HepG2 (cell line): Measurements from ENCODE around the gene CTXN1. TPM values are rescaled to one million over a fixed set of nuclear protein-coding genes. Genes with fewer than 3 reads are reported as not detected.

Experiments used
- ATM ChIP-seq: fragments of 450-650 bp; IDR thresholded peaks from 2 replicates; pipeline ENCODE4 v1.7.1; 2017; ENCODE audit warnings: mild to moderate bottlenecking, borderline replicate concordance
- FOSL1 ChIP-seq: sonication (generic); formaldehyde crosslinking; IDR thresholded peaks from 2 replicates; pipeline ENCODE4 v1.9.0; 2021; ENCODE audit warnings: missing genetic modification reagents, borderline replicate concordance
- FOXJ3 ChIP-seq: sonication (generic); formaldehyde crosslinking; IDR thresholded peaks from 2 replicates; pipeline ENCODE4 v1.4.0; 2020; ENCODE audit warnings: missing genetic modification reagents, mild to moderate bottlenecking, borderline replicate concordance
- HOXA7 ChIP-seq: sonication (generic); formaldehyde crosslinking; IDR thresholded peaks from 2 replicates; pipeline ENCODE4 v1.8.1; 2022; ENCODE audit warnings: mild to moderate bottlenecking, missing genetic modification reagents, moderate library complexity
- IRF2 ChIP-seq: IDR thresholded peaks from 2 replicates; pipeline ENCODE4 v1.6.1; 2018; ENCODE audit warnings: missing genetic modification reagents, missing compliant biosample characterization
- LCORL ChIP-seq, 2 experiments: fragments of 450-650 bp in 1 of 2; sonication (generic) in 1 of 2; formaldehyde crosslinking in 1 of 2; IDR thresholded peaks; 2 replicates each; pipeline versions ENCODE4 v1.5.0 to v1.6.1; 2017 to 2020; ENCODE audit warnings: antibody characterized with exemption in 1 of 2, missing genetic modification reagents in 1 of 2
- MED8 ChIP-seq: sonication (generic); formaldehyde crosslinking; IDR thresholded peaks from 2 replicates; pipeline ENCODE4 v1.8.1; 2023; ENCODE audit warnings: mild to moderate bottlenecking, missing genetic modification reagents; ENCODE audit not compliant: insufficient replicate concordance
- RXRB ChIP-seq: IDR thresholded peaks from 2 replicates; pipeline ENCODE4 v1.6.1; 2016; ENCODE audit warnings: borderline replicate concordance, missing genetic modification reagents, missing compliant biosample characterization
- ZFP36 ChIP-seq: fragments of 150-350 bp; IDR thresholded peaks from 2 replicates; pipeline ENCODE4 v1.6.1; 2018; ENCODE audit warnings: borderline replicate concordance, low read length, low read depth; ENCODE audit not compliant: partially characterized antibody
- ZFYVE20 ChIP-seq: sonication (generic); formaldehyde crosslinking; IDR thresholded peaks from 2 replicates; pipeline ENCODE4 v1.8.0; 2023; ENCODE audit warnings: low read depth, mild to moderate bottlenecking, moderate library complexity, missing genetic modification reagents, borderline replicate concordance
- ZNF34 ChIP-seq: sonication (generic); formaldehyde crosslinking; IDR thresholded peaks from 2 replicates; pipeline ENCODE4 v1.4.0; 2020; ENCODE audit warnings: mild to moderate bottlenecking, missing genetic modification reagents, borderline replicate concordance
- ZNF552 ChIP-seq: sonication (generic); formaldehyde crosslinking; IDR thresholded peaks from 2 replicates; pipeline ENCODE4 v1.9.0; 2022; ENCODE audit warnings: missing genetic modification reagents, mild to moderate bottlenecking, borderline replicate concordance
- ZNF572 ChIP-seq: sonication (generic); formaldehyde crosslinking; IDR thresholded peaks from 2 replicates; pipeline ENCODE4 v1.5.1; 2020; ENCODE audit warnings: mild to moderate bottlenecking, missing genetic modification reagents
- ZNF746 ChIP-seq: sonication (generic); formaldehyde crosslinking; IDR thresholded peaks from 2 replicates; pipeline ENCODE4 v1.8.0; 2022; ENCODE audit warnings: mild to moderate bottlenecking, missing genetic modification reagents
- polyA plus RNA-seq, 8 experiments: library from polyadenylated mRNA; depleted of rRNA in 3 of 8; stranded (reverse) in 7 of 8; unstranded in 1 of 8; fragments of >200 nt; fragmentation: Illumina TruSeq in 4 of 8; extraction: Trizol in 4 of 8; gene quantifications; 2 replicates each; pipeline versions ENCODE4 v1.2.1 to v1.2.3, GENCODE V29; 2011 to 2016; ENCODE audit warnings: low read depth in 4 of 8, missing spikeins in 1 of 8, mixed read lengths in 1 of 8; ENCODE audit not compliant: insufficient read depth in 1 of 8
- total RNA-seq, 5 experiments: library from RNA; depleted of rRNA; stranded (reverse); fragments of >200 nt; fragmentation: Illumina TruSeq; extraction: Trizol; gene quantifications; 2 replicates each; pipeline ENCODE4 v1.2.3, GENCODE V29; 2016; ENCODE audit warnings: low read depth in 1 of 5
- TF ChIP-seq, protein P1 (sequence below): sonication (generic); formaldehyde crosslinking; IDR thresholded peaks from 2 replicates; pipeline ENCODE4 v1.4.0; 2020; ENCODE audit warnings: mild to moderate bottlenecking, missing genetic modification reagents
- TF ChIP-seq, protein P2 (sequence below): IDR thresholded peaks from 2 replicates; pipeline ENCODE4 v1.6.1; 2016; ENCODE audit warnings: missing compliant biosample characterization, missing genetic modification reagents, borderline replicate concordance
- TF ChIP-seq, protein P3 (sequence below): sonication (generic); formaldehyde crosslinking; IDR thresholded peaks from 2 replicates; pipeline ENCODE4 v1.4.0; 2020; ENCODE audit warnings: mild to moderate bottlenecking, missing genetic modification reagents

Gene CTXN1
- total and polyA plus RNA-seq, 2 of the 13 experiments (the other 11 are each of a cell fraction or from before 2014, with no cell fraction given), result 0.11 TPM; not detected in 1

DNA sequence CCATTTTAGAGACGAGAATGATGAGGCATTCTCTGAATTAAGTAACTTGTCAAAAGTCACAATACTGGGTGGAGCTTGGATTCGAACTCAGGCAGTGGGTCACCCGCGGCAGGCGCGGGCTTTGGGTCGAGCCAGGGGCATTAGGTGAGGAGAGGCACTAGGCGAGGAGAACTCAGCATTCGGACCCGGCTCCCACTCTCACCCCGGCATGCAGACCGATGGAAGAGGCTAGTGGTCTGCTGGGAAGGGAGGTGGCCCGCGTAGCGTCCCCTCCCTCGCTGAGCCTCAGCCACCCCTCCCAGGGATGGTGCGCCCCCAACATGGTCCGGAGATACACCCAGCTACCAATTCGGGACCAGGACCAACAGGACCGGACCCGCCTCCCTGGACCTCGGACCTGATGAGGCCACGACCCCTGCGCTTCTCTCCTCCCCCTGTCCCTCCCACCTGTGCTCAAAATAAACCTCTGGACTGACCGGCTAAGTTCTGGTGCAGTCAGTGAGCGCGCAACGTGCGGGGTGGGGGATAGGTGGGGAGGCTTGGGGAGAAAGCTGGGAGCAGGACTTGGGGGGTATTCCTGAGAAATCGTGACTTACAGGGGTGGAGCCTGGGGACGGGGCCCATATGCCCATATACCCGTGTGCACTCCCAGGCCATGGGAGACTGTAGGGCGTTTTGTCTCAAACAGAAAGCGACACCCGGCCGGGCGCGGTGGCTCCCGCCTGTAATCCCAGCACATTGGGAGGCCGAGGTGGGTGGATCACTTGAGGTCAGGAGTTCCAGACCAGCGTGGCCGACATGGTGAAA lies 7.1 kb downstream of the CTXN1 start (continued):
- TF ChIP-seq ATM (no peak), ZNF552 (CRISPR knock-in tag) (no peak), RXRB (CRISPR knock-in tag) (peak; percentile 63), ZFYVE20 (CRISPR knock-in tag) (no peak), HOXA7 (no peak), ZNF572 (CRISPR knock-in tag) (peak; percentile 78; the same call in 1 of the 2 replicates), ZNF34 (CRISPR knock-in tag) (no peak), ZFP36 (no peak), LCORL (IDR thresholded peaks at IDR 0.05) (no peak), LCORL (CRISPR knock-in tag; IDR thresholded peaks at IDR 0.05) (no peak; the same call in 1 of the 2 replicates), MED8 (no peak), IRF2 (CRISPR knock-in tag) (0 out of 2 replicates have a peak, but pooled peaks have one; percentile 16), FOXJ3 (CRISPR knock-in tag) (no peak), FOSL1 (CRISPR knock-in tag) (no peak), ZNF746 (CRISPR knock-in tag) (no peak)
- TF ChIP-seq, protein P1, sequence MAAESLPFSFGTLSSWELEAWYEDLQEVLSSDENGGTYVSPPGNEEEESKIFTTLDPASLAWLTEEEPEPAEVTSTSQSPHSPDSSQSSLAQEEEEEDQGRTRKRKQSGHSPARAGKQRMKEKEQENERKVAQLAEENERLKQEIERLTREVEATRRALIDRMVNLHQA, result no peak
- TF ChIP-seq, protein P2, sequence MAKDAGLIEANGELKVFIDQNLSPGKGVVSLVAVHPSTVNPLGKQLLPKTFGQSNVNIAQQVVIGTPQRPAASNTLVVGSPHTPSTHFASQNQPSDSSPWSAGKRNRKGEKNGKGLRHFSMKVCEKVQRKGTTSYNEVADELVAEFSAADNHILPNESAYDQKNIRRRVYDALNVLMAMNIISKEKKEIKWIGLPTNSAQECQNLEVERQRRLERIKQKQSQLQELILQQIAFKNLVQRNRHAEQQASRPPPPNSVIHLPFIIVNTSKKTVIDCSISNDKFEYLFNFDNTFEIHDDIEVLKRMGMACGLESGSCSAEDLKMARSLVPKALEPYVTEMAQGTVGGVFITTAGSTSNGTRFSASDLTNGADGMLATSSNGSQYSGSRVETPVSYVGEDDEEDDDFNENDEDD, result peak; percentile 23; the same call in 1 of the 2 replicates
- TF ChIP-seq, protein P3, sequence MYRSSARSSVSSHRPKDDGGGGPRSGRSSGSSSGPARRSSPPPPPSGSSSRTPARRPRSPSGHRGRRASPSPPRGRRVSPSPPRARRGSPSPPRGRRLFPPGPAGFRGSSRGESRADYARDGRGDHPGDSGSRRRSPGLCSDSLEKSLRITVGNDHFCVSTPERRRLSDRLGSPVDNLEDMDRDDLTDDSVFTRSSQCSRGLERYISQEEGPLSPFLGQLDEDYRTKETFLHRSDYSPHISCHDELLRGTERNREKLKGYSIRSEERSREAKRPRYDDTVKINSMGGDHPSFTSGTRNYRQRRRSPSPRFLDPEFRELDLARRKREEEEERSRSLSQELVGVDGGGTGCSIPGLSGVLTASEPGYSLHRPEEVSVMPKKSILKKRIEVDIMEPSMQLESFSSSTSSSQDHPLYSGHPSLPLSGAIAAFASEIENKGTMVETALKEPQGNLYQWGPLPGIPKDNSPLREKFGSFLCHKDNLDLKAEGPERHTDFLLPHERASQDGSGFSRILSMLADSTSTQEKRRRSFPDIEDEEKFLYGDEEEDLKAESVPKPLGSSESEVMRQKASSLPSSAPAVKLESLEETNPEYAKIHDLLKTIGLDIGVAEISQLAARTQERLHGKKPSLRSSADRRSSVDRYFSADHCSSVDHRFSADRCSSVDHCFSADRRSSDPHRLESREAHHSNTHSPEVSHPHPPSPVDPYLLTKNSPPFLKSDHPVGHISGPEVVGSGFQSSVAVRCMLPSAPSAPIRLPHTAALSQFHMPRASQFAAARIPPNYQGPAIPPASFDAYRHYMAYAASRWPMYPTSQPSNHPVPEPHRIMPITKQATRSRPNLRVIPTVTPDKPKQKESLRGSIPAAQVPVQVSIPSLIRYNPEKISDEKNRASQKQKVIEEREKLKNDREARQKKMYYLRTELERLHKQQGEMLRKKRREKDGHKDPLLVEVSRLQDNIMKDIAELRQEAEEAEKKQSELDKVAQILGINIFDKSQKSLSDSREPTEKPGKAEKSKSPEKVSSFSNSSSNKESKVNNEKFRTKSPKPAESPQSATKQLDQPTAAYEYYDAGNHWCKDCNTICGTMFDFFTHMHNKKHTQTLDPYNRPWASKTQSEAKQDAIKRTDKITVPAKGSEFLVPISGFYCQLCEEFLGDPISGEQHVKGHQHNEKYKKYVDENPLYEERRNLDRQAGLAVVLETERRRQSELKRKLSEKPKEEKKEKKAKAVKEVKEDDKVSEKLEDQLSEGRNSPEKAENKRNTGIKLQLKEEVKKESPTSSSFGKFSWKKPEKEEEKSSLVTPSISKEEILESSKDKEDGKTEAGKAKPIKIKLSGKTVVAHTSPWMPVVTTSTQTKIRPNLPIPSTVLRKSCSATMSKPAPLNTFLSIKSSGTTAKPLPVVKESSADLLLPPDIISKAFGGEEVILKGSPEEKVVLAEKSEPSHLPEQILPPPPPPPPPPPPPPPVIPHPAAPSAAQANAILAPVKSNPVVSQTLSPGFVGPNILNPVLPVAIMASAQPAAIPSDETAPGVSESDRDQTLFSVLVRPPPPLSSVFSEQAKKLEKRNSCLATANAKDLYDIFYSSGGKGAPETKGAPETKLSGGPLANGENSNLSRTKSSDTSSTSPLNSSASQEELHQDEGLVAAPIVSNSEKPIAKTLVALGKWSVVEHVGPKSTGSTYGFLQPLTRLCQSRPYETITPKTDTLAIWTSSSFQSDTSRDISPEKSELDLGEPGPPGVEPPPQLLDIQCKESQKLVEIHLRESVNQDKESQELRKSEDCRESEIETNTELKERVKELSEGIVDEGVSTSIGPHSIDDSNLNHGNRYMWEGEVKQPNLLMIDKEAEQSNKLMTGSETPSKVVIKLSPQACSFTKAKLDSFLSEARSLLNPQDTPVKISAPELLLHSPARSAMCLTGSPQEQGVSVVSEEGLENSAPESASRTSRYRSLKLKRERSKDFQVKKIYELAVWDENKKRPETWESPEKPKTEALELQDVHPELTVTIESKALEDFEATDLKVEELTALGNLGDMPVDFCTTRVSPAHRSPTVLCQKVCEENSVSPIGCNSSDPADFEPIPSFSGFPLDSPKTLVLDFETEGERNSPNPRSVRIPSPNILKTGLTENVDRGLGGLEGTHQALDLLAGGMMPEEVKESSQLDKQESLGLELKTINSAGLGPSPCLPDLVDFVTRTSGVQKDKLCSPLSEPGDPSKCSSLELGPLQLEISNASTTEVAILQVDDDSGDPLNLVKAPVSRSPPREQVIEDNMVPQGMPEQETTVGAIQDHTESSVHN (CRISPR knock-in tag), result no peak
